ENCODE results near the gene LRRC36.

DNA sequence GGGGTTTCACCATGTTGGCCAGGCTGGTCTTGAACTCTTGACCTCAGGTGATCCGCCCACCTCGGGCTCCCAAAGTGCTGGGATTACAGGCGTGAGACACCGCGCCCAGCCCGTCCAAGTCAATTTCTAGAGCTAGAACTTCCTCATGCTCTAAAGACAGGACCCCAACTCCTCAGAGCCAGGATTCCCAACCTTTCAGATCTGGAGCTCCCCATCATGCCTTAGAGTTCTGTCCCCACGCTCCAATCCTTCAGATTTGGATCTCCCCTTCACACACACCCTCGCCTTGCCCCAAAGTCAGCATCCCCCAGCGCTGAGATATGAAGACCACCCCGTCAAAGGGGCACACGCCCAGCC is 522 bp upstream of the LRRC36 start:
- TF ChIP-seq, protein P1, sequence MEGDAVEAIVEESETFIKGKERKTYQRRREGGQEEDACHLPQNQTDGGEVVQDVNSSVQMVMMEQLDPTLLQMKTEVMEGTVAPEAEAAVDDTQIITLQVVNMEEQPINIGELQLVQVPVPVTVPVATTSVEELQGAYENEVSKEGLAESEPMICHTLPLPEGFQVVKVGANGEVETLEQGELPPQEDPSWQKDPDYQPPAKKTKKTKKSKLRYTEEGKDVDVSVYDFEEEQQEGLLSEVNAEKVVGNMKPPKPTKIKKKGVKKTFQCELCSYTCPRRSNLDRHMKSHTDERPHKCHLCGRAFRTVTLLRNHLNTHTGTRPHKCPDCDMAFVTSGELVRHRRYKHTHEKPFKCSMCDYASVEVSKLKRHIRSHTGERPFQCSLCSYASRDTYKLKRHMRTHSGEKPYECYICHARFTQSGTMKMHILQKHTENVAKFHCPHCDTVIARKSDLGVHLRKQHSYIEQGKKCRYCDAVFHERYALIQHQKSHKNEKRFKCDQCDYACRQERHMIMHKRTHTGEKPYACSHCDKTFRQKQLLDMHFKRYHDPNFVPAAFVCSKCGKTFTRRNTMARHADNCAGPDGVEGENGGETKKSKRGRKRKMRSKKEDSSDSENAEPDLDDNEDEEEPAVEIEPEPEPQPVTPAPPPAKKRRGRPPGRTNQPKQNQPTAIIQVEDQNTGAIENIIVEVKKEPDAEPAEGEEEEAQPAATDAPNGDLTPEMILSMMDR (IDR thresholded peaks at IDR 0.05) = no peak
- TF ChIP-seq POLR2A (IDR thresholded peaks at IDR 0.05) (no peak), EP300 (IDR thresholded peaks at IDR 0.05) (no peak)

All from tibial nerve (tissue), 4 donors.